ENCODE data around the gene DCANP1.
A peak's percentile ranks its signal among the peaks of the same experiment; 100 is the strongest.

DCANP1 gene

GRCh38 chr5:135441350-135441831 is 5.8 kb downstream of the DCANP1 start:
- no peak for DNase-seq (ENCODE audit: low read depth)

- DNase-seq (ENCODE audit: low read depth): no peak
These were observed 6.2 kb downstream of the DCANP1 start for GRCh38 chr5:135440916-135441315.

GRCh38 chr5:135439231-135440205 is 7.6 kb downstream of the DCANP1 start:
- DNase-seq (ENCODE audit: low read depth): peak; percentile 31

- no peak for DNase-seq (ENCODE audit: low read depth)
These were observed 8.4 kb downstream of the DCANP1 start for GRCh38 chr5:135438636-135439221.

GRCh38 chr5:135437796-135438560 is 9.2 kb downstream of the DCANP1 start:
- DNase-seq (ENCODE audit: low read depth): peak; percentile 96

- DNase-seq (ENCODE audit: low read depth): peak; percentile 76
These were observed 9.7 kb downstream of the DCANP1 start for GRCh38 chr5:135437422-135437795.

- DNase-seq (ENCODE audit: low read depth): no peak
These were observed 10.2 kb downstream of the DCANP1 start for GRCh38 chr5:135436951-135437418.

GRCh38 chr5:135435467-135436330 is 11.4 kb downstream of the DCANP1 start:
- no peak for DNase-seq (ENCODE audit: low read depth)

GRCh38 chr5:135434591-135435466 is 12.3 kb downstream of the DCANP1 start:
- DNase-seq (ENCODE audit: low read depth): peak; percentile 87

- peak; percentile 67 for DNase-seq (ENCODE audit: low read depth)
These were observed 13.3 kb downstream of the DCANP1 start for GRCh38 chr5:135433681-135434426.

- DNase-seq (ENCODE audit: low read depth): no peak
These were observed 15.0 kb downstream of the DCANP1 start for GRCh38 chr5:135432113-135432512.

GRCh38 chr5:135430135-135430437 is 17.1 kb downstream of the DCANP1 start:
- no peak for DNase-seq (ENCODE audit: low read depth)

GRCh38 chr5:135429301-135430134 is 17.6 kb downstream of the DCANP1 start:
- DNase-seq (ENCODE audit: low read depth): no peak

GRCh38 chr5:135428586-135428985 is 18.6 kb downstream of the DCANP1 start:
- no peak for DNase-seq (ENCODE audit: low read depth)

GRCh38 chr5:135426102-135427082 is 20.8 kb downstream of the DCANP1 start:
- peak; percentile 63 for DNase-seq (ENCODE audit: low read depth)

GRCh38 chr5:135425641-135426040 is 21.5 kb downstream of the DCANP1 start:
- no peak for DNase-seq (ENCODE audit: low read depth)

GRCh38 chr5:135423846-135424168 is 23.3 kb downstream of the DCANP1 start:
- DNase-seq (ENCODE audit: low read depth): no peak

Data from EH (cell line).